GM21737 (cell line): ENCODE data around the gene DNAL1.
A peak's percentile ranks its signal among the peaks of the same experiment; 100 is the strongest.

ENCODE experiments used
- ATAC-seq: cut with Tn5 transposase; IDR thresholded peaks from one replicate; pipeline ENCODE4 v1.9.1; 2021; ENCODE audit warnings: mild to moderate bottlenecking, moderate library complexity; ENCODE audit not compliant: unreplicated experiment

The DNAL1 gene

GRCh38 chr14:73741876-73742519, 97.2 kb downstream of the DNAL1 start:
- ATAC-seq, result no peak

GRCh38 chr14:73742520-73743238, 97.9 kb downstream of the DNAL1 start:
- no peak for ATAC-seq

GRCh38 chr14:73743431-73743931, 98.7 kb downstream of the DNAL1 start:
- ATAC-seq, result peak; percentile 45

GRCh38 chr14:73744175-73744867, 99.5 kb downstream of the DNAL1 start:
- ATAC-seq, result no peak

- no peak for ATAC-seq
Measured at GRCh38 chr14:73744874-73745529, 100.2 kb downstream of the DNAL1 start.

GRCh38 chr14:73745571-73746519, 101.1 kb downstream of the DNAL1 start:
- no peak for ATAC-seq

GRCh38 chr14:73746520-73747378, 102.0 kb downstream of the DNAL1 start:
- ATAC-seq, result no peak

- ATAC-seq, result no peak
Measured at GRCh38 chr14:73747379-73748211, 102.8 kb downstream of the DNAL1 start.

GRCh38 chr14:73748858-73749357, 104.1 kb downstream of the DNAL1 start:
- no peak for ATAC-seq

- no peak for ATAC-seq
Measured at GRCh38 chr14:73749706-73750530, 105.1 kb downstream of the DNAL1 start.

- ATAC-seq, result no peak
Measured at GRCh38 chr14:73750531-73750901, 105.7 kb downstream of the DNAL1 start.

GRCh38 chr14:73751157-73751691, 106.4 kb downstream of the DNAL1 start:
- ATAC-seq, result no peak

GRCh38 chr14:73752297-73752992, 107.7 kb downstream of the DNAL1 start:
- ATAC-seq, result no peak
